Activated naive CD4-positive, alpha-beta T cell treated with anti-CD3 and anti-CD28 coated beads for 36 hours (primary cell): ENCODE measurements around the gene DDN. TPM values are rescaled to one million over a fixed set of nuclear protein-coding genes. Genes with fewer than 3 reads are reported as not detected.

Source experiments
- CTCF ChIA-PET: fragments of 350-600 bp; sonication (Branson Sonifier 250); formaldehyde crosslinking; loops from one replicate; lab custom pipeline; 2021; ENCODE audit warnings: antibody characterized with exemption; lab: Charles Lee
- DNase-seq: peaks from one replicate; pipeline ENCODE4 v3.0.0-alpha.2; 2020
- H3K27ac Mint-ChIP-seq: one replicate; pipeline ENCODE4 v1.8.0; 2021; ENCODE audit warnings: mild to moderate bottlenecking, mixed read lengths
- H3K27me3 Mint-ChIP-seq: one replicate; pipeline ENCODE4 v1.8.0; 2021; ENCODE audit warnings: low read depth, mixed read lengths
- H3K36me3 Mint-ChIP-seq: one replicate; pipeline ENCODE4 v1.8.0; 2021; ENCODE audit warnings: low read depth, mixed read lengths
- H3K4me1 Mint-ChIP-seq: one replicate; pipeline ENCODE4 v1.8.0; 2021; ENCODE audit warnings: low read depth, mixed read lengths
- H3K4me3 Mint-ChIP-seq: one replicate; pipeline ENCODE4 v1.8.0; 2021; ENCODE audit warnings: mild to moderate bottlenecking, moderate library complexity, mixed read lengths
- H3K9me3 Mint-ChIP-seq: one replicate; pipeline ENCODE4 v1.8.0; 2021; ENCODE audit warnings: mixed read lengths
- intact Hi-C: fragments of 100-400 bp; cut with micrococcal nuclease; formaldehyde crosslinking; loops from one replicate; pipeline ENCODE4 v1.15.1; 2023
- total RNA-seq, 2 experiments: library from RNA; stranded (reverse); gene quantifications; one replicate each; pipeline ENCODE4 v1.2.3, GENCODE V29; 2021

Gene DDN
- total RNA-seq, 2 experiments from 2014 or later = 0.20 to 0.21 TPM

DNA sequence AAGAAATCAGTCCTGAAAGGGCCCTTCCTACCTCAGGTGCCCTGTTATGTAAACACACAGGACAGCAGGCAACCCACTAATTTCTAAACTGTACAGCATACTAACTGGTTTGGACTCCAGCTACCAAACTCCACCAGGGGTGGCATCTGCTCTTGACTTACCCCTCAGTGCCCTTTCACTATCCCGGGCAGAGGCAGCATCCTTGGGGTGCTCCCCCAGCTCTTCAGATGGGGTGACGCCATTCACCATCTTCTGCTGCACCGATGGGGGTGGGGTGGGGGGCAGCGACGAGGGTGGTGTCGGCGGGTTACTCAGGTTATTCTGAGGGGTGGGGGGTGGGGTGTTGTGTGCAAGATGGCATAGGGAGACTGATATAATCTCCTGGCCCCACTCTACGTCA is 30.9 kb upstream of the DDN start:
- intact Hi-C loops = no loop called here
- H3K4me1 Mint-ChIP-seq = no peaks in the 10 kb centered on the region
- peaks cover 31% of the 10 kb centered on the region for H3K36me3 Mint-ChIP-seq
- DNase-seq = no peak
- no peaks in the 10 kb centered on the region for H3K27me3 Mint-ChIP-seq
- CTCF ChIA-PET = interaction anchor here (0.6 to 1.3 kb wide), 5 partner anchors 11 to 100 kb away, joined by 3 to 9 read pairs (median 3); no protein-coding TSS in a partner anchor
- no peak overlapping the region for H3K4me3 Mint-ChIP-seq
- no peaks in the 10 kb centered on the region for H3K9me3 Mint-ChIP-seq
- no peak overlapping the region for H3K27ac Mint-ChIP-seq

DNA sequence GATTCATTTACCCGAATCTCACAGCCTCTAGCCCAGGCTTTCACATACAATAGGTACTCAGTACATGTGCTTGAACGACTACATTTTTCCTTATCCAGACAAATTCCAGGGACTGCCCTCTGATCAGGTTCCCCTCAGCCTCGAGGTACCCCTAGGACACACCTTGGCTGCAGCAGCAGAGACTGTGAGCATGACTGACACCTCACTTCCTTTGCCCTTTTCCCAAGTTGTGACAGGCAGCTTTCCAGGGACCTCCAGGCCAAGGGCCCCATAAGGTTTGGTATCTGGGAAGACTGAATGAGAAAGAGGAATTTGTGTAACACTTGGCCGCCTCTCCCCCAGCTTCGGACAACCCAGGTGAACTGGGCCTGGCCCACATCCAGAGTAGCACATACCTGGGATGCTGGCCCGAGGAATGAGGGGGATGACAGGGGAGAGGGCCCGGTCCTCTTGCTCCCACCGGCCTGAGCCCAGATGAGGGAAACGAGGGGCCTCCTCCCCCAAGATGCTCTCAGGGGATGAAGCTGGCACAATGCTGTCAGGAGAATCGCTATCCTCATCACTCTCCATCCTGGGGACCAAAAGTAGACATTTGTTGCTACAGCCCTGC is 29.6 kb upstream of the DDN start:
- no peaks in the 10 kb centered on the region for H3K4me1 Mint-ChIP-seq
- intact Hi-C loops = no loop called here
- no peak overlapping the region for H3K27ac Mint-ChIP-seq
- CTCF ChIA-PET = interaction anchor here (0.5 to 1.3 kb wide), 4 partner anchors 15 to 117 kb away, joined by 3 to 9 read pairs (median 4); no protein-coding TSS in a partner anchor
- no peak for DNase-seq
- H3K27me3 Mint-ChIP-seq = no peaks in the 10 kb centered on the region
- H3K4me3 Mint-ChIP-seq = no peak overlapping the region
- peaks cover 33% of the 10 kb centered on the region for H3K36me3 Mint-ChIP-seq
- no peaks in the 10 kb centered on the region for H3K9me3 Mint-ChIP-seq

DNA sequence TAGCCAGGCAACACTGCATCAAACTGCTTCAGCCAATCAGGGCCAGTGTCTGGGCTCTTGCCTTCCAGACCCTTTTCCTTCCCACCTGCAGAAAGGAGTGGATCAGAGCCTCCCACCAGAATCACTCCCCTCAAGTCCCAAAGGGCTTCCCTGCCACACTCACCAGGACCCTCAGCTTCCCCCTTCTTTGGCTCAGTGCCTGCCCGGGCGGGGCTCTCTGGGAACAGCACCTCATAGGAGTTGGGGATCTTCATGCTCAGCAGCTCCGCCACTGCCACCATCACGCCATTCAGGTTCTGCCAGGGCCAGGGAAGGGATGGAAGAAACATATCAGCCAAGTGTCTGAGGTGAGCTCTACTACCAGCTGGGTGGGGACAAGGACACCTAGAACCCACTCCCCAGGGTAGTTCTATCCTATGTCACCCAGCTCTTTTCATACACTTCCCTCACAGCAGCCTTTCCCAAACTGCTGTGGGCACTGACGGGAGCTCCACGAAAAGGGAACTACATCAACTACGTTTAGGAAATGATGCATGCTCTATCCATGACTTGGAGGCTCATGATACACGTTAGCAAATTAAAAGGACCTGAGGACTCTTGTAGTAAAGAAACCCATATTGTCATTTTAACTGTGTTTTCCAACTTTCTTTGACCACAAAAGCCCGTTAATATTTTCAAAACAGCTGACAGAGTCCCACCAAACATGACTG is 28.8 kb upstream of the DDN start:
- no peaks in the 10 kb centered on the region for H3K9me3 Mint-ChIP-seq
- H3K27me3 Mint-ChIP-seq = no peaks in the 10 kb centered on the region
- no peak overlapping the region for H3K4me3 Mint-ChIP-seq
- CTCF ChIA-PET = interaction anchor here (0.5 to 1.2 kb wide), 5 partner anchors 11 to 116 kb away, joined by 3 to 5 read pairs (median 4); no protein-coding TSS in a partner anchor
- H3K36me3 Mint-ChIP-seq = peaks cover 32% of the 10 kb centered on the region
- H3K4me1 Mint-ChIP-seq = no peaks in the 10 kb centered on the region
- peak overlapping the region; percentile 13 for H3K27ac Mint-ChIP-seq
- DNase-seq = no peak
- intact Hi-C loops = no loop called here

DNA sequence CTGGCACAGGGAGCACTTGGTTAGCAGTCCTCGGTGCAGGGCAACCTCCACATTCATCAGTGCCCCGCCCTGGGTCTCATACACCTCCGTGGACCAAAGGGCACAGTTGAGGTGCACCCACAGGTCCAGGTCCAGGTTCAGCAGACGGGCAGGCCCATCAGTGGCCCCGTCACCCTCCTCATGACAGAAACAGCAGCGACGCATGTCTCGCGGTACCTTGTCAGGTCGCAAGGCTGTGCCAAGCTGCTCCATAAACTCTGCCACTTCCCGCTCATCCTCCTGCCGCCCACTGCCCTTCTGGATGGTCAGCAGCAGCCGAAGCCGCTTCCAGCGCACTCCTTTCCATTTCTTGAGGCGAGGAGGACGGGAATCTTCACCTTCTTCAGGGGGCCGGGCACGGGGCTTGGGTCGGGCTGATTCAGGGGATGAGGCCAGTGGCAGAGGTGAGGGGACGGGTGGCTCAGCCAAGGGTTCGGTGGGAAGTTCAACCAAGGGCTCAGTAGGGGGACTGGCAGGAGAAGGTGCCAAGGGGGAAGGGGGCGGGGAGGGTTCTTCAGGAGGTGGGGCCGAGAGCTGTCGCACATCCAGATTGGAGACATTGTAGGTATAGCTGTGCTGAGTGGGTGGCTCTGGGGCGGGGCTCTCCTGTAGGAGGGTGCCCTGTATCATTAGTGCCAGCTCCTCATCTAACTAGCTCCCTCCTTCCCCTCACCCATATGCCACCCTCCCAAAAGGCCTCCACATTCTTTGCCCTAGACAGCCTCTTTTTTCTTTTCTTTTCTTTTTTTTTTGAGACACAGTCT is 27.7 kb upstream of the DDN start:
- intact Hi-C loops = no loop called here
- Mint-ChIP-seq H3K36me3 (peaks cover 34% of the 10 kb centered on the region), H3K27ac (no peak overlapping the region), H3K9me3 (no peaks in the 10 kb centered on the region), H3K4me3 (no peak overlapping the region), H3K27me3 (no peaks in the 10 kb centered on the region), H3K4me1 (no peaks in the 10 kb centered on the region)
- no peak for DNase-seq
- CTCF ChIA-PET = interaction anchor here (0.6 to 1.2 kb wide), 3 partner anchors 17 to 74 kb away, joined by 3 to 4 read pairs (median 3); no protein-coding TSS in a partner anchor

DNA sequence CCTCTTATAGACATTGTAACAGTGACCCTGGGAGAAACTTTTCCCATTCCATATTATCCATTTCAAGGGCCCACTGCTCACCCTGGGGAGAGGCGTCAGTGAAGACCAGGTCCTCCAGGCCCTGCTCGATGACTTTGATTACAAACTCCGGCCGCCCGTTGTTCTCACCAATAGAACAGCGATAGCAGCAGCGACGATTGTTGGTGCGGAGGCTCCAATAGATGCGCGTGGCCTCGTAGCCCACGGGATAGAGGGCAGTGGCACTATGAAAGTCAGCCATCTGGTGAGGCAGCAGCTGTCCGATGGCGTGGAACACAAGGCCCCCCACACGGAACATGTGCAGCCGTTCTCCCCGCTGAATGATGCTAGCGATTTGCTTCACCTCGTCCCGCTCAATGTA is 26.9 kb upstream of the DDN start:
- no peaks in the 10 kb centered on the region for H3K4me1 Mint-ChIP-seq
- no peaks in the 10 kb centered on the region for H3K27me3 Mint-ChIP-seq
- no peak for DNase-seq
- intact Hi-C loops = no loop called here
- CTCF ChIA-PET = interaction anchor here (0.9 to 2.1 kb wide), 3 partner anchors 17 to 38 kb away, joined by 3 to 7 read pairs (median 3); no protein-coding TSS in a partner anchor
- peaks cover 37% of the 10 kb centered on the region for H3K36me3 Mint-ChIP-seq
- H3K4me3 Mint-ChIP-seq = no peak overlapping the region
- H3K27ac Mint-ChIP-seq = no peak overlapping the region
- no peaks in the 10 kb centered on the region for H3K9me3 Mint-ChIP-seq

DNA sequence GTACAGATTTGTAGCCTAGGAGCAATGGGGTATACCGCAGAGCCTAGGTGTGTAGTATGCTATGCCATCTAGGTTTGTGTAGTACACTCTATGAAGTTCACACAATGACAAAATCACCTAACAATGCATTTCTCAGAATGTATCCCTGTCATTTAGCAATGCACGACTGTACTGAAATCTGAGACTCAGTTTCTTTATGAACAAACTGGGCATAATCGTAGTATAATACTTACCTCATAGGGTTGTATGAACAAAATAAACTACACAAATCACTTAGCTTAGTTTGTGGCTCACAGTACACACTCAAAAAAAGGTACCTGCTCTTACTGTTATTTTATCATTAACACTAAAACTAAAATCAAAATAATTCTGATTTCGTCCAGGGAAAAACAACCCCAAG is 26.3 kb upstream of the DDN start:
- DNase-seq = no peak
- intact Hi-C loops = no loop called here
- no peak overlapping the region for H3K4me3 Mint-ChIP-seq
- H3K36me3 Mint-ChIP-seq = peaks cover 34% of the 10 kb centered on the region
- CTCF ChIA-PET = interaction anchor here (0.9 to 2.1 kb wide), 2 partner anchors 18 to 34 kb away, joined by 3 to 7 read pairs; no protein-coding TSS in a partner anchor
- H3K4me1 Mint-ChIP-seq = no peaks in the 10 kb centered on the region
- H3K9me3 Mint-ChIP-seq = no peaks in the 10 kb centered on the region
- H3K27me3 Mint-ChIP-seq = no peaks in the 10 kb centered on the region
- no peak overlapping the region for H3K27ac Mint-ChIP-seq

DNA sequence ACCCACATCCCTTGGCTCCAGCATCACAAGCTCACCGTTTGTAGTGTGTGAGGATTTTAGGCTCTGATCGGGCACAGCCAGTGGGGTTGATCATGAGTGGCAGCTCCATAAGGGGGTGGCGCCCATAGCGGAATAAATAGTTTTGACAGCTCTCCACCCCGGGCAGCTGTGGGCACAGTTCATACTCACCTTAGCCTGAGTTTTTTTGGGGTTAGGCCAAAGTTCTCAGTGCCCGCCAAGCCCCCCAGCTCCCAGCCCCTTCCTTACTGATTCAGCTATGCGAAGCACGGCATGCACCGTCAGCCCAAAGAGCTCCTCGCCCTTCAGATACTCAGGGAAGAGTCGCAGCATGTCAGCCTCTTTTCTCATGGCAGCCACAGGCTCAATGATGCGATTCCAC is 25.4 kb upstream of the DDN start:
- CTCF ChIA-PET = interaction anchor here (2.1 kb wide), 1 partner anchor 19 kb away, joined by 7 read pairs; no protein-coding TSS in a partner anchor
- Mint-ChIP-seq H3K4me3 (no peak overlapping the region), H3K27me3 (no peaks in the 10 kb centered on the region), H3K27ac (no peak overlapping the region), H3K4me1 (peaks cover 5% of the 10 kb centered on the region), H3K9me3 (no peaks in the 10 kb centered on the region), H3K36me3 (peaks cover 33% of the 10 kb centered on the region)
- DNase-seq = no peak
- intact Hi-C loops = no loop called here

DNA sequence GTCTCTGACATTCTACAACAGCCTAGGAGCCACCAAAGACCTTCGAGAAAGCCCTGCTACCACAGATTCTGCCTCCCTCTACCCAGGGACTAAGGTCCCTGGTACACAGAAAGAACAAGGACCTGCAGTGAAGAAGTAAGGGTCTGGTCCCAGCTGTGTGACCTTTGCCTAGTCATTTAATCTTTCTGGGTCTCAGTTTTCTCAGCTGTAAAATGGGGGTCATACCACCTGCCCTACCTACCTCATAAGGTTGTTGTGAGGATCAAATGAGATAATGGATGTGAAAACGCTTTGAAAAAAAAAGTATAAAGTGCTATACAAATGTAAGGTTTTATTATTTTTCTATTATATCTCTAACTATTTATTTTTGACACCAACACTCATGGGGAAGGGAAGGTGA is 24.6 kb upstream of the DDN start:
- CTCF ChIA-PET = interaction anchor here (1.1 kb wide), 1 partner anchor 36 kb away, joined by 6 read pairs; no protein-coding TSS in a partner anchor
- H3K27me3 Mint-ChIP-seq = no peaks in the 10 kb centered on the region
- no peak overlapping the region for H3K4me3 Mint-ChIP-seq
- peaks cover 34% of the 10 kb centered on the region for H3K36me3 Mint-ChIP-seq
- no peak for DNase-seq
- peaks cover 10% of the 10 kb centered on the region for H3K4me1 Mint-ChIP-seq
- intact Hi-C loops = no loop called here
- no peak overlapping the region for H3K27ac Mint-ChIP-seq
- no peaks in the 10 kb centered on the region for H3K9me3 Mint-ChIP-seq

DNA sequence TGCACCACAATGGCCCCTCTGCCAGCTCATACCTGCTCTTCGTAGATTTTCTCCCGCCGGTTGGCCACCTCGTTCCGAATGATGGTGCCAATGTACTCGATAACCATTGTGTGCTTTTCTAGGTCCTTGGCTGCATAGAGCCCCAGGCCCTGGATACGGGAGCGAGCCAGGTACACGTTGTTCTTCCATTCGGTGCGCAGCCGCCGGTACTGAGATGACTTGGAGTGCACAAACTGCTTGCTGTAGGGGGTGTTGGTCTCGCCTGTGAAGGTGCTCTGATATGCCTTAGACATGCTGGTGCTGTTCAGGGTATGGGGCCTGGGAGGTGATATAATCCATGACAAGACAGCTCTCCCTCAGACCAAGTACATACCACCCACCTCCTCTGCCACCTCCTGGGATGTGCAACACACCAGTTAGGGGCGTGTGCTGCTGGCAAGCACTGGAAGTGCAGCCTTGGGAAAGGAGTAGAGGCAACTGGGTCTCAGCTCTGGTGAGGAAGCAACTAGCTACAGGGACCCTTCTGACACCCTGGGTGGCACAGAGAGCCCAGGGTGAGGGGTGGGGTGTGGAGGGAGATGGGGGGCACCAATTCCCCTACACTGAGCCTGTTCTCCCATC is 23.5 kb upstream of the DDN start:
- intact Hi-C loops = no loop called here
- H3K27me3 Mint-ChIP-seq = no peaks in the 10 kb centered on the region
- no peak overlapping the region for H3K27ac Mint-ChIP-seq
- H3K4me3 Mint-ChIP-seq = no peak overlapping the region
- H3K4me1 Mint-ChIP-seq = peaks cover 14% of the 10 kb centered on the region
- CTCF ChIA-PET = interaction anchor here (0.7 to 1.1 kb wide), 3 partner anchors 21 to 34 kb away, joined by 3 to 6 read pairs (median 4); no protein-coding TSS in a partner anchor
- DNase-seq = no peak
- no peaks in the 10 kb centered on the region for H3K9me3 Mint-ChIP-seq
- H3K36me3 Mint-ChIP-seq = peaks cover 29% of the 10 kb centered on the region

DNA sequence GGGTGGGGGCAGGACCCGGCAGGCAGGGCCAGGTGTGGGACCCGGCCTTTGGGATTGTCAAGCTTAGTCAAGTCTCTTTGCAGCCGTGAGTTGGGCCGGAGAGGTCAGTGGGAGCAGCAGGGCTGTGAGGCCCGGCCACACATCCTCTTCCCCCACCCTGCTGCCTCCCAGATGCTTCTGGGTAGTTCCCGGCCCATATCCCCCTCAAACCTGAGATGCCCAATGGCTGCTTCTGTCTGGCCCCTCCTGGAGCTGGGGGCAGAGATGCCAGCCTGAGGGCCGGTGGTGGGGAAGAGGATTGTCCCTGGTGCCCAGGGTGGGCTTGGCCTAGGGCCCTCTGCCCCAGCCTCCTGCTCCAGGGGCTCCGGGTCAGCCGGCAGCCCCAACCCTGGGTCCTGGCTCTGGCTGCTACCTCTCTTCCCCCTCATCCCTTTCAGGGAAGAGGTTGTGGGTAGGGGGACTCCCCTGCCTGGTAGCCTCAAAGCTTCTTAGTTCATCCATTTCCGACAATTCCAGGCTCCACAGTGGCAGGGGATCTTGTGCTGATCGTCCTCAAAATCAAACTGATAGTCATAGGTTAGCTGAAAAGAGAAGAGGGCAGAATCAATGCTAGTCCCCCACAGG is 22.2 kb upstream of the DDN start:
- intact Hi-C loops = no loop called here
- no peak overlapping the region for H3K27ac Mint-ChIP-seq
- no peaks in the 10 kb centered on the region for H3K9me3 Mint-ChIP-seq
- H3K4me3 Mint-ChIP-seq = no peak overlapping the region
- H3K4me1 Mint-ChIP-seq = peaks cover 25% of the 10 kb centered on the region
- DNase-seq = no peak
- CTCF ChIA-PET = interaction anchor here (0.8 to 2.4 kb wide), 4 partner anchors 18 to 24 kb away, joined by 3 to 10 read pairs (median 6); no protein-coding TSS in a partner anchor
- H3K36me3 Mint-ChIP-seq = peaks cover 21% of the 10 kb centered on the region
- H3K27me3 Mint-ChIP-seq = no peaks in the 10 kb centered on the region

DNA sequence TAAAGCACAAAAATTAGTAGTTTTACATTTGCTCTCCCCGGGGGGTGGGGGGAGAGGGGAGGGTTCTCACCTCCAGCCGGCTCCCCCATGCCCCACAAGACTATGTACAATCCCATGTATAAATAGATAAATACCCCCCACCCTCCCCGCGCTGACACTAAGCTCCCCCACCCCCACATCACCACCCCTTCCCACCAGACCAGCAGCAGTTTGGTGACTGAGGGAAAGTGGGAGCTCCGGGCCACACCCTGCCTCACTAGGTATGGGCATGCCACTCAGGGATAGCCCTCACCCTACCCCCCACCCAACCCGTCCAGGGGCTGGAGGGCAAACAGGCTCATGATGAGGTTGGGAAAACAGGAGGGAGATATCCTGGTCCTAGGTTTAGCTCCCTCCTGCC is 21.3 kb upstream of the DDN start:
- Mint-ChIP-seq H3K9me3 (no peaks in the 10 kb centered on the region), H3K36me3 (peaks cover 22% of the 10 kb centered on the region), H3K4me1 (peaks cover 32% of the 10 kb centered on the region), H3K4me3 (no peak overlapping the region), H3K27ac (no peak overlapping the region), H3K27me3 (no peaks in the 10 kb centered on the region)
- no peak for DNase-seq
- CTCF ChIA-PET = interaction anchor here (0.9 to 2.4 kb wide), 9 partner anchors 17 to 169 kb away, joined by 4 to 10 read pairs (median 6); partner anchors contain the start of gene DDX23
- intact Hi-C loops = no loop called here
